NB4 (cell line): Measurements from ENCODE around the gene SEMA6B.

Experiments
- CTCF ChIP-seq: IDR thresholded peaks from one replicate; pipeline ENCODE4 v1.5.1; 2012; ENCODE audit warnings: low read depth, low read length
- MYC ChIP-seq: IDR thresholded peaks from 2 replicates; pipeline ENCODE4 v1.6.1; 2011; ENCODE audit warnings: low read depth, low read length
- POLR2A ChIP-seq: IDR thresholded peaks from 2 replicates; pipeline ENCODE4 v1.6.1; 2011; ENCODE audit warnings: mild to moderate bottlenecking; ENCODE audit not compliant: insufficient read length; ENCODE audit errors: extremely low read depth

GRCh38 chr19:4493104-4493928, 66.2 kb downstream of the SEMA6B start:
- TF ChIP-seq CTCF (no peak), POLR2A (no peak), MYC (no peak)
